ENCODE results near the gene TUBGCP6.

DNA sequence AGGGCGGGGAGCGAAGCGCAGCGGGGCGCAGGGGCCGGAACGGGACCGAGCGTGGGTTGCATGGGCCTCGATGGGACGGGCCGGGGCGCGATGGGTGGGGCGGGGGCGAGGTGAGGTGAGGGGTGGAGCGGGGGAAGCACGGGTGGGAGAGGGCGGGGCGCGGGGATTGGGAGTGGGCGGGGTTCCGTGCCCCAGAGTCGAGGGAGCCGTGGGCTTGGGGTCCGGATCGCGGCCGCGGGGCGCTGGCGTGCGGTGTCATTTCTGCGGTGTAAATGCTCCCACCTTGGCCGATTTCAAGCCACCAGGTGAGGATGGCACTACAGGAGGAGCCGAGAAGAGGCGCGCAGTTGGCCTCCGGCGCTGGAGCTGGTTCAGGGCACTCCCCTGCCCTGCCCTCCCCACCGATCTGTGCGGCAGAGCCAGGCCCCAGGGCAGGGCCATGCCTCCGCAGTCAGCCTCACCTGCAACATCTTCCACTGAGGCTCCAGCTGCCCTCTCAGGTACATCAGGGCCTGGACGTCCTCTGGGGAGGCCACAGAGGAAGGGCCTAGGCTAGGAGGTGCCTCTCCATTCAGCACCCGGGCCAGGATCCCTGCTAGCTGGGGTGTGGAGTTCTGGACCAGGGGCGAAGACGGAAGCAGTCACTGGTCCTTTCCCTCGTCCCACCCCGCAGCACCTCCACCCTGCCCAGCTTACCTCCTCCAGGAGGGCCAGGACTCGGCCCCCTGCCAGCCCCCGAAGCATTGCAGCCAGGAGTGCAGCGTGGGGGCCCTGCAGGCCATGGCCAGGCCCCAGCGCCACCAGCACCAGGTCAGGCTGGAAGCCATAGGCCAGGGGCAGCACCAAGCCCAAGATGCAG, 620 bp upstream of the TUBGCP6 start:
- TF ChIP-seq CTCF (IDR thresholded peaks at IDR 0.05) (no peak), EZH2 (IDR thresholded peaks at IDR 0.05) (no peak), EZH2phosphoT487 (IDR thresholded peaks at IDR 0.05) (no peak)

Measured in neural progenitor cell (in vitro differentiated cells).